ENCODE data around the gene TOM1L1. TPM values are rescaled to one million over a fixed set of nuclear protein-coding genes. Genes with fewer than 3 reads are reported as not detected.
A peak's percentile ranks its signal among the peaks of the same experiment; 100 is the strongest.

Gene TOM1L1
- total RNA-seq, 5 donors from 2014 or later (not counting 1 experiment from before 2014, with no cell fraction given), result 0.26 to 0.67 (median 0.49) TPM; not detected in 1

DNA sequence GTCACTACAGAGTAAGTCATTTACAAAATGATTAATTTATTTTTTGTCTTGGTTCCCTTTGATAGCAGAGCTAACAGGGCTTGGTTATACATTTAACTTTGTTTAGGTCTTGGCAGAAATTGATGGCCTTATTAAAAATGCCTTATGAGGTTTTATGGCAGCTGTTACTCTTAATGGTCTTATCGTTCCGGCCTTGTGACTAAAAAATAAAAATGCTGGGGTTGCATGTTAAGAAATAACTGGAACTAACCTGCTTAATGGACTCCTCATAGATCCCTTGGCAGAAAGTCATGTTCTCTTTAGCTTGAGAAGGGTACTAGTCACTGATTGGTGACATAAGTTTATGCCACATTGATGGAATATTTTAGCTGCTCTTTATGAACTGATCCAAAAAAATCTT is 49.5 kb downstream of the TOM1L1 start:
- POLR2A ChIA-PET, result no interaction called here
- H3K27me3 Mint-ChIP-seq, result peaks cover 0 to 10% of the 10 kb centered on the region in 2 donors
- H3K27me3 ChIP-seq (replicated peaks in 1 of 2; ENCODE audit: control insufficient read depth in 2 of 2, extremely low read depth in 1 of 2, insufficient read depth in 2 of 2, low read length in 1 of 2), result no peaks in the 10 kb centered on the region
- H3K9me3 ChIP-seq, result no peaks in the 10 kb centered on the region
- H3K4me1 Mint-ChIP-seq, result no peaks in the 10 kb centered on the region
- H3K36me3 Mint-ChIP-seq, result peaks cover 6% of the 10 kb centered on the region
- no peaks in the 10 kb centered on the region for H3K9me3 Mint-ChIP-seq
- H3K27ac Mint-ChIP-seq, result no peak overlapping the region
- ATAC-seq (replicated peaks in 1 of 4), result no peak
- no peak overlapping the region for H3K27ac ChIP-seq (ENCODE audit: low read length)
- no peak overlapping the region for H3K4me3 ChIP-seq (ENCODE audit: control insufficient read depth in 1 of 2, extremely low read depth in 1 of 2, low read length in 1 of 2)
- H3K4me1 ChIP-seq (ENCODE audit: control insufficient read depth in 1 of 2, extremely low read depth in 1 of 2, insufficient read depth in 2 of 2, low read length in 2 of 2), result no peaks in the 10 kb centered on the region
- no peak for DNase-seq
- no peak overlapping the region for H3K4me3 Mint-ChIP-seq
- CTCF ChIA-PET, result interaction anchor here in 1 of 2 donors (0.8 kb wide), 1 partner anchor 42 kb away, joined by 3 read pairs; no protein-coding TSS in a partner anchor
- peaks cover 0 to 3% of the 10 kb centered on the region in 2 donors for H3K36me3 ChIP-seq (ENCODE audit: control insufficient read depth in 2 of 2, extremely low read depth in 1 of 2, insufficient read depth in 1 of 2, low read length in 1 of 2)
- WGBS (ENCODE audit: insufficient coverage), result no CpG with 5 or more reads among the region's 2 CpGs

DNA sequence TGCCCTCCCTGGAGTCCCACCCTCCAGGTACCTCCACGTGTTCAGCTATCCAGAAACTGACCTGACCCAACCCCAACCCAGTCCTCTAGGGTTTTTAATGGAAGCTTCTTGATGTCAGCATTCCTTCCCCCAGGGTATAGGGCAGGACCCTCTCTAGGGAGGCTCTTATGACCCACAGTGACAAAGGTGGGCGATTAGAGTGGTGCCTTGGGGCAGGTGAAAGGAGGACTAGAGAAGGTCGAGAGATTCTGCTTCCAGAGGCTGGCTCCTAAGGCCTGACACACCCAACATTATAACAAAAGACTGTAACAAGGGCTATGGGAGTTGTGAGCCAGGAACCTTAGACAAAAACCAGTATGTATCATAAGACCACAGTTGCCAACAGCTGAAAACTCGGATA is 50.6 kb downstream of the TOM1L1 start:
- no peaks in the 10 kb centered on the region for H3K4me1 Mint-ChIP-seq
- Histone ChIP-seq H3K4me1 (ENCODE audit: control insufficient read depth in 1 of 2, extremely low read depth in 1 of 2, insufficient read depth in 2 of 2, low read length in 2 of 2) (no peaks in the 10 kb centered on the region), H3K27me3 (replicated peaks in 1 of 2; ENCODE audit: control insufficient read depth in 2 of 2, extremely low read depth in 1 of 2, insufficient read depth in 2 of 2, low read length in 1 of 2) (no peaks in the 10 kb centered on the region), H3K36me3 (ENCODE audit: control insufficient read depth in 2 of 2, extremely low read depth in 1 of 2, insufficient read depth in 1 of 2, low read length in 1 of 2) (peaks cover 0 to 3% of the 10 kb centered on the region in 2 donors), H3K9me3 (no peaks in the 10 kb centered on the region), H3K27ac (ENCODE audit: low read length) (no peak overlapping the region), H3K4me3 (ENCODE audit: control insufficient read depth in 1 of 2, extremely low read depth in 1 of 2, low read length in 1 of 2) (no peak overlapping the region)
- POLR2A ChIA-PET, result interaction anchor here in 1 of 2 donors (0.6 kb wide), 1 partner anchor 1889 kb away, joined by 3 read pairs; no protein-coding TSS in a partner anchor
- no peak for ATAC-seq (replicated peaks in 1 of 4)
- H3K4me3 Mint-ChIP-seq, result no peak overlapping the region
- no peak for DNase-seq
- H3K36me3 Mint-ChIP-seq, result peaks cover 6% of the 10 kb centered on the region
- CTCF ChIA-PET, result no interaction called here
- no peak overlapping the region for H3K27ac Mint-ChIP-seq
- H3K27me3 Mint-ChIP-seq, result peaks cover 0 to 7% of the 10 kb centered on the region in 2 donors
- H3K9me3 Mint-ChIP-seq, result no peaks in the 10 kb centered on the region
- no CpG with 5 or more reads among the region's 4 CpGs for WGBS (ENCODE audit: insufficient coverage)

GRCh38 chr17:54956791-54957190 is 56.1 kb downstream of the TOM1L1 start:
- ATAC-seq (replicated peaks in 1 of 4) (no peak), DNase-seq (no peak)
- Histone ChIP-seq H3K27ac (ENCODE audit: low read length) (no peak overlapping the region), H3K4me3 (ENCODE audit: control insufficient read depth in 1 of 2, extremely low read depth in 1 of 2, low read length in 1 of 2) (no peak overlapping the region), H3K36me3 (ENCODE audit: control insufficient read depth in 2 of 2, extremely low read depth in 1 of 2, insufficient read depth in 1 of 2, low read length in 1 of 2) (peaks cover 0 to 25% of the 10 kb centered on the region in 2 donors), H3K27me3 (replicated peaks in 1 of 2; ENCODE audit: control insufficient read depth in 2 of 2, extremely low read depth in 1 of 2, insufficient read depth in 2 of 2, low read length in 1 of 2) (no peaks in the 10 kb centered on the region), H3K4me1 (ENCODE audit: control insufficient read depth in 1 of 2, extremely low read depth in 1 of 2, insufficient read depth in 2 of 2, low read length in 2 of 2) (no peaks in the 10 kb centered on the region), H3K9me3 (no peaks in the 10 kb centered on the region)
- ChIA-PET CTCF (no interaction called here), POLR2A (no interaction called here)
- no peak overlapping the region for H3K27ac Mint-ChIP-seq
- H3K36me3 Mint-ChIP-seq, result peaks cover 34% of the 10 kb centered on the region
- H3K9me3 Mint-ChIP-seq, result no peaks in the 10 kb centered on the region
- no peak overlapping the region for H3K4me3 Mint-ChIP-seq
- 100% methylated on average over 3 of the region's 3 CpGs for WGBS (ENCODE audit: insufficient coverage)
- H3K27me3 Mint-ChIP-seq, result no peaks in the 10 kb centered on the region
- H3K4me1 Mint-ChIP-seq, result peaks cover 0 to 2% (median 0%) of the 10 kb centered on the region in 3 donors

- Mint-ChIP-seq H3K4me3 (no peak overlapping the region), H3K27ac (no peak overlapping the region), H3K27me3 (no peaks in the 10 kb centered on the region), H3K9me3 (no peaks in the 10 kb centered on the region), H3K4me1 (peaks cover 27 to 29% (median 28%) of the 10 kb centered on the region in 3 donors), H3K36me3 (peaks cover 6% of the 10 kb centered on the region)
- CTCF ChIA-PET, result no interaction called here
- peak in 7 of 35 experiments; percentile 1 to 51 (median 17) for DNase-seq
- POLR2A ChIA-PET, result no interaction called here
- Histone ChIP-seq H3K27me3 (replicated peaks in 1 of 2; ENCODE audit: control insufficient read depth in 2 of 2, extremely low read depth in 1 of 2, insufficient read depth in 2 of 2, low read length in 1 of 2) (no peaks in the 10 kb centered on the region), H3K4me3 (ENCODE audit: control insufficient read depth in 1 of 2, extremely low read depth in 1 of 2, low read length in 1 of 2) (peak overlapping the region; percentile 89 to 96), H3K27ac (ENCODE audit: low read length) (peak overlapping the region; percentile 62), H3K9me3 (no peaks in the 10 kb centered on the region), H3K4me1 (ENCODE audit: control insufficient read depth in 1 of 2, extremely low read depth in 1 of 2, insufficient read depth in 2 of 2, low read length in 2 of 2) (peaks cover 15 to 21% of the 10 kb centered on the region in 2 experiments), H3K36me3 (ENCODE audit: control insufficient read depth in 2 of 2, extremely low read depth in 1 of 2, insufficient read depth in 1 of 2, low read length in 1 of 2) (peaks cover 0 to 8% of the 10 kb centered on the region in 2 donors)
- peak; percentile 2 to 31 (median 17) for ATAC-seq (replicated peaks in 1 of 4)
- WGBS (ENCODE audit: insufficient coverage), result 0% methylated on average over 10 of the region's 21 CpGs
These were observed 67.1 kb downstream of the TOM1L1 start for GRCh38 chr17:54967621-54968261.

DNA sequence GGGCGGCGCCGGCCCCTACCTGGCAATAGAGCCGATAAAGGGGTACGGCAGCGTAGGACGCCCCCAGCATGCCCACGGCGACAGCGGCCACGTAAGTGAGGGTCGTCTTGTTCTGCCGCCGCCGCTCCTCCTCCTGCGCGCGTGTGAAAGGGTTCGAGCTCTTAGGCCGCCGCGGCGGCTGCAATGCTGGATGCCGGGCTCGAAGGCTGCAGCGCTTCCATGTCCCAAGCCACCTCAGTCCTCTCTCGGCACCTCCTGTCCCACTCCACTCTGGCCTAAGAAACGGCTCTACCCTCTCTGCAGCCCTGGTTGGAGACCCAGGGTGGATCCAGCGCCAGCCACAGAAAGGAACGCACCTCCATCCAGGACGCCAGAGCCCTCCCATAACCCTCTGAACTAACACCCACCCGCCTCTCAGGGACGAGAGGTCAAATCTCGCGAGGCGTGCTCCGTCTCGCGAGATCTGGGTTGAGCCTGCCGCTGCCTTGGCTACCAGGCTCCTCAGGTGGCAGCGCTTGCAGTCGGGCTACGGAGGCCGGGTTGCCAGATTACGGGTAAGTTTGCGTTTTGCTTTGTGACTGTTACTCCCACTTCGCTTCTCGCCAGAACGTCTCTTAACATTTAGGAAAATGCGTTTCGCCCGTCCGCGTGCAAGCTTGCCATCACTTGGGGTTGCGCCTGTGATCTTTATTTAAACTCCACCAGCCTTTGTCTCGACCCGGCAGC is 67.8 kb downstream of the TOM1L1 start, which contains the start of the genes COX11 and STXBP4:
COX11 (minus strand) TSS at position 393 of the 726 bp plus-strand sequence; CDS start at position 385, 8 bp downstream.
STXBP4 (plus strand) TSS at position 504 of the 726 bp plus-strand sequence. CDS start 17,455 bp downstream, outside the sequence.
- peaks cover 4 to 5% of the 10 kb centered on the region in 2 donors for H3K36me3 ChIP-seq (ENCODE audit: control insufficient read depth in 2 of 2, extremely low read depth in 1 of 2, insufficient read depth in 1 of 2, low read length in 1 of 2)
- H3K27me3 ChIP-seq (replicated peaks in 1 of 2; ENCODE audit: control insufficient read depth in 2 of 2, extremely low read depth in 1 of 2, insufficient read depth in 2 of 2, low read length in 1 of 2), result no peaks in the 10 kb centered on the region
- ChIA-PET CTCF (interaction anchor here in 1 of 2 donors (0.8 to 1.0 kb wide), 2 partner anchors 21 to 268 kb away, joined by 3 read pairs; no protein-coding TSS in a partner anchor), POLR2A (no interaction called here)
- peak; percentile 97 to 99 (median 98) for ATAC-seq (replicated peaks in 1 of 4)
- DNase-seq, result peak; percentile 90 to 97 (median 93)
- Mint-ChIP-seq H3K4me3 (no peak within 1 kb of the TSS), H3K27me3 (no peaks in the 10 kb centered on the region), H3K9me3 (no peaks in the 10 kb centered on the region), H3K4me1 (peaks cover 26 to 29% (median 28%) of the 10 kb centered on the region in 3 donors), H3K27ac (no peak within 1 kb of the TSS), H3K36me3 (peaks cover 5% of the 10 kb centered on the region)
- H3K4me1 ChIP-seq (ENCODE audit: control insufficient read depth in 1 of 2, extremely low read depth in 1 of 2, insufficient read depth in 2 of 2, low read length in 2 of 2), result peaks cover 15 to 21% of the 10 kb centered on the region in 2 experiments
- WGBS (ENCODE audit: insufficient coverage), result under 1% methylated on average over 57 of the region's 57 CpGs
- H3K27ac ChIP-seq (ENCODE audit: low read length), result peak within 1 kb of the TSS; percentile 62
- no peaks in the 10 kb centered on the region for H3K9me3 ChIP-seq
- peak within 1 kb of the TSS; percentile 89 to 96 for H3K4me3 ChIP-seq (ENCODE audit: control insufficient read depth in 1 of 2, extremely low read depth in 1 of 2, low read length in 1 of 2)

GRCh38 chr17:54968988-54969332 is 68.3 kb downstream of the TOM1L1 start:
- ATAC-seq (replicated peaks in 1 of 4) (peak; percentile 18 to 28 (median 23)), DNase-seq (peak in 4 of 35 experiments; percentile 1 to 28 (median 8))
- no peak overlapping the region for H3K27ac Mint-ChIP-seq
- H3K36me3 ChIP-seq (ENCODE audit: control insufficient read depth in 2 of 2, extremely low read depth in 1 of 2, insufficient read depth in 1 of 2, low read length in 1 of 2), result peaks cover 4 to 5% of the 10 kb centered on the region in 2 donors
- peaks cover 15 to 21% of the 10 kb centered on the region in 2 experiments for H3K4me1 ChIP-seq (ENCODE audit: control insufficient read depth in 1 of 2, extremely low read depth in 1 of 2, insufficient read depth in 2 of 2, low read length in 2 of 2)
- H3K27me3 Mint-ChIP-seq, result no peaks in the 10 kb centered on the region
- no peak overlapping the region for H3K4me3 Mint-ChIP-seq
- peaks cover 2% of the 10 kb centered on the region for H3K36me3 Mint-ChIP-seq
- H3K9me3 ChIP-seq, result no peaks in the 10 kb centered on the region
- H3K4me1 Mint-ChIP-seq, result peaks cover 26 to 29% (median 28%) of the 10 kb centered on the region in 3 donors
- no peaks in the 10 kb centered on the region for H3K27me3 ChIP-seq (replicated peaks in 1 of 2; ENCODE audit: control insufficient read depth in 2 of 2, extremely low read depth in 1 of 2, insufficient read depth in 2 of 2, low read length in 1 of 2)
- H3K27ac ChIP-seq (ENCODE audit: low read length), result peak overlapping the region; percentile 62
- CTCF ChIA-PET, result interaction anchor here in 1 of 2 donors (0.8 to 1.6 kb wide), 3 partner anchors 20 to 268 kb away, joined by 3 to 6 read pairs (median 3); no protein-coding TSS in a partner anchor
- H3K4me3 ChIP-seq (ENCODE audit: control insufficient read depth in 1 of 2, extremely low read depth in 1 of 2, low read length in 1 of 2), result peak overlapping the region; percentile 89 to 96
- POLR2A ChIA-PET, result no interaction called here
- H3K9me3 Mint-ChIP-seq, result no peaks in the 10 kb centered on the region
- WGBS (ENCODE audit: insufficient coverage), result 0% methylated on average over 8 of the region's 13 CpGs

Data from T-cell (primary cell).